Loucy (cell line): Measurements from ENCODE around the gene SPEF2.

Experiments used
- H2AFZ ChIP-seq: fragments of 200-600 bp; sonication (generic); 2 replicates; pipeline ENCODE4 v1.6.0; 2016; ENCODE audit warnings: antibody characterized with exemption, mild to moderate bottlenecking, low read length, moderate library complexity
- H3F3A ChIP-seq: fragments of 200-600 bp; 2 replicates; pipeline ENCODE4 v1.6.0; 2016; ENCODE audit warnings: antibody characterized with exemption, low read depth, mild to moderate bottlenecking
- H3K27me3 ChIP-seq: fragments of 200-600 bp; sonication (generic); 2 replicates; pipeline ENCODE4 v1.6.1; 2014; ENCODE audit warnings: low read length, mild to moderate bottlenecking; ENCODE audit not compliant: insufficient read depth, poor library complexity, severe bottlenecking
- H3K36me3 ChIP-seq: fragments of 200-600 bp; sonication (generic); 2 replicates; pipeline ENCODE4 v1.6.1; 2016; ENCODE audit warnings: low read length; ENCODE audit not compliant: insufficient read depth
- H3K4me1 ChIP-seq: fragments of 200-600 bp; sonication (generic); 2 replicates; pipeline ENCODE4 v1.5.1; 2014; ENCODE audit warnings: low read length, mild to moderate bottlenecking; ENCODE audit not compliant: insufficient read depth, poor library complexity, severe bottlenecking
- H3K4me2 ChIP-seq: fragments of 200-600 bp; sonication (generic); 2 replicates; pipeline ENCODE4 v1.6.0; 2014; ENCODE audit warnings: antibody characterized with exemption, low read length, low read depth, mild to moderate bottlenecking; ENCODE audit not compliant: poor library complexity, severe bottlenecking
- H3K4me3 ChIP-seq: fragments of 200-600 bp; sonication (generic); 2 replicates; pipeline ENCODE4 v1.5.1; 2014; ENCODE audit warnings: low read length, mild to moderate bottlenecking, mixed read lengths; ENCODE audit not compliant: poor library complexity, severe bottlenecking
- H3K79me2 ChIP-seq: fragments of 200-600 bp; sonication (generic); 2 replicates; pipeline ENCODE4 v1.6.1; 2014; ENCODE audit warnings: low read length; ENCODE audit not compliant: insufficient read depth
- H3K9ac ChIP-seq: fragments of 200-600 bp; sonication (generic); 2 replicates; pipeline ENCODE4 v1.6.0; 2014; ENCODE audit warnings: mild to moderate bottlenecking, low read depth, low read length, moderate library complexity; ENCODE audit not compliant: poor library complexity, severe bottlenecking
- H3K9me2 ChIP-seq: fragments of 200-600 bp; sonication (generic); replicated peaks from 2 replicates; pipeline ENCODE4 v1.6.1; 2016; ENCODE audit warnings: low read depth, low read length, mixed read lengths
- H3K9me3 ChIP-seq: fragments of 200-600 bp; sonication (generic); 2 replicates; pipeline ENCODE4 v1.6.1; 2014; ENCODE audit warnings: mild to moderate bottlenecking, antibody characterized with exemption, low read length, low read depth; ENCODE audit not compliant: insufficient read depth
- H4K20me1 ChIP-seq: fragments of 200-600 bp; sonication (generic); 2 replicates; pipeline ENCODE4 v1.6.0; 2014; ENCODE audit warnings: antibody characterized with exemption, low read length, mild to moderate bottlenecking; ENCODE audit not compliant: insufficient read depth, poor library complexity, severe bottlenecking
- CTCF ChIP-seq: fragments of 200-600 bp; sonication (generic); conservative IDR thresholded peaks from 2 replicates; pipeline ENCODE4 v1.5.1; 2014; ENCODE audit warnings: mild to moderate bottlenecking, antibody characterized with exemption, low read length
- EZH2phosphoT487 ChIP-seq: fragments of 200-600 bp; IDR thresholded peaks from 2 replicates; pipeline ENCODE4 v1.6.1; 2018; ENCODE audit warnings: antibody characterized with exemption, mild to moderate bottlenecking, moderate library complexity, borderline replicate concordance

Gene SPEF2

GRCh38 chr5:35608881-35609779 lies 8.5 kb upstream of the SPEF2 start:
- Histone ChIP-seq H3F3A (no peaks in the 10 kb centered on the region), H3K4me2 (no peak overlapping the region), H3K9me3 (no peaks in the 10 kb centered on the region), H3K9me2 (no peaks in the 10 kb centered on the region), H3K9ac (no peak overlapping the region), H3K4me1 (no peaks in the 10 kb centered on the region), H4K20me1 (no peaks in the 10 kb centered on the region), H3K79me2 (no peaks in the 10 kb centered on the region), H3K4me3 (no peak overlapping the region), H2AFZ (no peak overlapping the region), H3K27me3 (peaks cover 5% of the 10 kb centered on the region), H3K36me3 (no peaks in the 10 kb centered on the region)
- no peak for TF ChIP-seq EZH2phosphoT487
- TF ChIP-seq CTCF = no peak

- Histone ChIP-seq H3K4me3 (no peak overlapping the region), H3K9me2 (no peaks in the 10 kb centered on the region), H3K27me3 (no peaks in the 10 kb centered on the region), H3K4me1 (no peaks in the 10 kb centered on the region), H3K36me3 (no peaks in the 10 kb centered on the region), H3K79me2 (no peaks in the 10 kb centered on the region), H3K9ac (no peak overlapping the region), H4K20me1 (no peaks in the 10 kb centered on the region), H3K9me3 (no peaks in the 10 kb centered on the region), H2AFZ (no peak overlapping the region), H3F3A (no peaks in the 10 kb centered on the region), H3K4me2 (no peak overlapping the region)
- TF ChIP-seq EZH2phosphoT487 = no peak
- TF ChIP-seq CTCF = no peak
Observed at GRCh38 chr5:35617060-35617434, 616 bp upstream of the SPEF2 start.

- no peak overlapping the region for H3K9ac ChIP-seq
- no peak for TF ChIP-seq EZH2phosphoT487
- TF ChIP-seq CTCF = no peak
- H3K4me1 ChIP-seq = no peaks in the 10 kb centered on the region
- no peaks in the 10 kb centered on the region for H3K27me3 ChIP-seq
- H3K4me3 ChIP-seq = peak overlapping the region; percentile 73
- no peaks in the 10 kb centered on the region for H4K20me1 ChIP-seq
- peak overlapping the region; percentile 91 for H2AFZ ChIP-seq
- no peaks in the 10 kb centered on the region for H3K9me3 ChIP-seq
- H3K79me2 ChIP-seq = no peaks in the 10 kb centered on the region
- H3K9me2 ChIP-seq = no peaks in the 10 kb centered on the region
- H3F3A ChIP-seq = no peaks in the 10 kb centered on the region
- H3K36me3 ChIP-seq = no peaks in the 10 kb centered on the region
- H3K4me2 ChIP-seq = peak overlapping the region; percentile 45
Observed at GRCh38 chr5:35618304-35618636, 607 bp downstream of the SPEF2 start.
